IPS DF 19.7 (cell line): ENCODE data around the gene FBXW2.

Experiments
- DNase-seq: peaks from one replicate; pipeline ENCODE4 v3.0.0-alpha.2; 2013; ENCODE audit warnings: low read depth, low spot score

The FBXW2 gene

DNA sequence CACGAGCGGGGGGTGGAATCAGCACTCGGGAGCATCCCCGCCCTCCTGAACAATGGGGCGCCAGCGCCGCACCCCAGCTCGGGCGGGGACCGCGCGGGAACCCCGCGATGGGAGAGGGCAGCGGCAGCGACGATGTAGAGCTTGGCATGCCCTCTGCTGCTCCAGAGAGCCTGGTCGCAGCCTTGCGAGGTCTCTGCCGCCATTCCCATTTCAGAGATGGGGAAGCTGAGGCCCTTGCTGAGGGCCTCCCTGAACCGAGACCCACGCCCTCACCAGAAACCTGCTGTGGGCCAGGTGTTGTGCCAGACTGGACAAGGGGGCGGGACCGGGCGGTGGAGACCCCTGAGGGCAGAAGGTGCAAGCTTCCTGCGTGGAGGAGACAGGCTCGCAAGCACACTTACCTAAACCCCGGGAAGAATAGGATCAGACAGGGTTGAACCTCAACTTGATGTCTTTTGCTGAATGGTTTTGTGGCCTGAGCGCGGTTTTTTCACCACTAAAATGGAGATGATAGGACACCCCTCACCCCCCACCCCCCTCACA is 78.3 kb downstream of the FBXW2 start:
- DNase-seq = no peak

DNA sequence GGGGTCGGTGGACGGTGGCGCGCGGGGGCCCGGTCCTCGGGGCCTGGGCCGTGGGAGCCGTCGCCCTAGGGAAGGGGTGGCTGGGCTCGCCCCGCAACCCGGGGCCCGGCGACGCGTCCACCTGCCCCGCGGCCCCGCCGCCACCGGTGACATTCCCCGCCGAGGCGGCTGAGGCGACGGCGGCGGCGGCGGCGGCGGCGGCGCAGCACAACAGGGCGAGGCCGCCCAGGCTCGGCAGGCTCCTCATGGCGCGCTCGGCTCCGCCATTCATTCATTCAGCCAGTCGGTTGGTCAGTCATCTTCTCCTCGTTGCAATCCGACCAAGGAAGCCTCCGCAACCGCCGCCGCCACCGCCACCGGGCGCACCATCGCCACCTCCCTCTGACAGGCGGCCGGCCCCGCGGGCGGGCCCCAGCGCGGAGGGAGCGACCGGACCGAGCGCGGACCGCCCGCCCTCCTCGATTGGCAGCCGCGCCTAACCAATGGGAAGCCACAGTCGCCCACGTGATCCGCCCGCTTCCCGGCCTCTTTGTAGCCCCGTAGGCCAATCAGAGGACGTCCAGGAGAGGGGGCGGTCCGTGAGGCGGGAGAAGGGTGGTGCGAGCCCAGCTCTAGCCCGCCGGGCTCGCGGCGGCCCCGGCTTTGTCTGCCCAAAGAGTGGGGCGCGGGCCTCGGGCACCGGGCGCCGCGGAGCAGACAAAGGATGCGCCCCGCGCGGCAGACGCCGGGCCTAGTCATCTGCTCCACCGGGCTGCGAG is 78.9 kb downstream of the FBXW2 start, which contains the start of gene MEGF9:
TSS of gene MEGF9 (minus strand) at position 383 of the 758 bp plus-strand sequence. CDS start at position 271, 112 bp downstream.
- DNase-seq = peak; percentile 63

DNA sequence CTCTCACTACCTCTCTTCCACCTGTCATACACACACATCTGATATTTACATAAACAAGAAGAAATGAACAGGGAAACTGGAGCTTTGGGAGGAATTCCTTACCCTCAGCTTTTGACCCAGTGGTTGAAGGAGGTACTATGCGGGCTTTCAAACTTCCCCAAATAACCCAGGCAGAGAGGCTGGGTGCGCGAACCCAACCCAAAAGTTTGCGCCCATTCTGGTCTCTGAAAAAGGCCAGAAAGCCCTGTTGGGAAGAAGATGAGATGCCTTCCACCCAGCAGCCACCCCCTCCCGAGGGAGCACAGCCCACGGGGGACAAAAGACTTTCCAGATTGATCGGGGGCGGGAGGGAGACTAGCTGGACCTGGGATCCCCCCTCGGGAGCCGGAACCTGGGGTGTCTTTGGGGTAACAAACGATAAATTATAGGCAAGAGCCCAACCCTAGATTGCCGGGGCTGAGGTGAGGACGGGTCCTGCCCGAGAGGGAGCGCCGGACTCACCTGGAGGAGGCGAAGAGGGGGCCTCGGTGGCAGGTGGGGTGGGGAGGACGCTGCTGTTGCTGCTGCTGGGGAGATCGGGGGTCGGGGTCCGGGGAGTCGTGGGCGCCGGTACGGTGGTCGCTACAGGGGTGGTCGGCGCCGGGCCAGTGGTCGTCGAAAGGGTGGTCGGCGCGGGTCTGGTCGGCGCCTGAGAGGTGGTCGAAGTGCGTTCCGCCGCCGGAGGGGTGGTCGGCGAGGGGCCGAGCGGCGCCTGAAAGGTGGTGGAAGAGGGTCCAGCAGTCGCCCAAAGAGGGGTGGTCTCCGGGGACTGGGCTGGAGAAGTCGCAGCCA is 79.7 kb downstream of the FBXW2 start:
- no peak for DNase-seq

DNA sequence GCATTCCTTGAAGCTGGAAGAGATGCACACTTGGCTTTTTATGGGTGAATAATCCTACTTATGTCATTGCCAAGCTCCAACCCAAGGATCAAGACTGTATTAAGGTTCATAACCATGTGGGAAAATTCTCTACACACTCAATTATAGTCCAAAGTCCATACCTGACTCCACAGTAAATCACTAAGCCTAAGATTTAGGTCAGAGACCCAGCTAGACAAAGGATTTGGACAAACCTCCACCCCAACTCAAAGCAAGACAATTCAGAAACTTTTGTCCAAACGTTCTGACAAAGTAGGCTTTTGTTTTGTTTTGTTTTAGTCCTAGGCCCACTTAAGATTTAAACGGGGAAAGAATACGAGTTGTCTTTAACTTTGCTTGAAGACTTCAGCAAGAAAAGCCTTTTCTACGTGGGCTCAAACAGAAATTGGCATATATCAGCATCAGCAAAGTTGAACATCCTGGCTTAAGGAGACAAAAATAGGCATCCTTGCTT is 80.6 kb downstream of the FBXW2 start:
- no peak for DNase-seq

DNA sequence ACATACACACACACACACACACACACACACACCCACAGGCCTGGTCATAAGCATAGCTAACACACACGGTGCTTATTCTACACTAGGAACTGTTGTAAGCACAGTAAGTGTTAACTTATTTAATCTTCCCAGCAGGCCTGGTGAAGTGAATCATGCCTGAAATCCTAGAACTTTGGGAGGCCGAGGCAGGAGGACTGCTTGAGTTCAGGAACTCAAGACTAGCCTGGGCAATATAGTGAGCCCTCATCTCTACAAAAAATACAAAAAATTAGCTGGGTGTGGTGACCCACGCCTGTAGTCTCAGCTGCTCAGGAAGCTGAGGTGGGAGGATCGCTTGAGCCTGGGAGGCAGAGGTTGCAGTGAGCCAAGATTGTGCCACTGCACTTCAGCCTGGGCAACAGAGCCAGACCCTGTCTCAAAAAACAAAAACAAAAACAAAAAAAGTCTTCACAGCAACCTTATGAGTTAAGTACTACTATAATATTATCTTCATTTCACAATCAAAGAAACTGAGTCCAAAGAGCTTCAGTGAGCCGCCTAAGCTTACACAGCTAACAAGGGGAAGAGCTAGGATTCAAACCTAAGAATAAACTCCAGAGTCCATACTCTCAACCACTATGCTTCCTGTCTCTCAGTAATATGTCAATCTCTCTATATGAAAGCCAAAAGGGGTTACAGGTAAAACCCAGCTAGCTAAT is 81.2 kb downstream of the FBXW2 start:
- no peak for DNase-seq

DNA sequence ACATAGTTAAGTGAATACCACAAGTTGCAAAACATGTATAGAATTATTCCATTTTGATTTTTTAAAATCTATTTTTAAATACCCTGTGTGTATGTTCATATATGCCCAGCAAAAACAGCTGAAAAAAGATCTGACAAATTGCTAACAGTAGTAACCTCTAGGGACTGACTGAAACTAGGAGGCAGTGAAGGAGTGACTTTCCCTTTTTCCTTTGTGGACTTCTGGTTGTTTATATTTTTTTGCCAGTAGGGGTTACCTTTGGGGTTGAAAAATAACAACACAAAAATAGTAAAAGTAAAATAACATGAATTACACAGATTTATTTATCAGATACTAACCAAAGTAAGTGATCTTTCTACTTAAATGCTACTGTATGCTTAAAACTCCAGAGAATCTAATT is 81.9 kb downstream of the FBXW2 start:
- DNase-seq = no peak

DNA sequence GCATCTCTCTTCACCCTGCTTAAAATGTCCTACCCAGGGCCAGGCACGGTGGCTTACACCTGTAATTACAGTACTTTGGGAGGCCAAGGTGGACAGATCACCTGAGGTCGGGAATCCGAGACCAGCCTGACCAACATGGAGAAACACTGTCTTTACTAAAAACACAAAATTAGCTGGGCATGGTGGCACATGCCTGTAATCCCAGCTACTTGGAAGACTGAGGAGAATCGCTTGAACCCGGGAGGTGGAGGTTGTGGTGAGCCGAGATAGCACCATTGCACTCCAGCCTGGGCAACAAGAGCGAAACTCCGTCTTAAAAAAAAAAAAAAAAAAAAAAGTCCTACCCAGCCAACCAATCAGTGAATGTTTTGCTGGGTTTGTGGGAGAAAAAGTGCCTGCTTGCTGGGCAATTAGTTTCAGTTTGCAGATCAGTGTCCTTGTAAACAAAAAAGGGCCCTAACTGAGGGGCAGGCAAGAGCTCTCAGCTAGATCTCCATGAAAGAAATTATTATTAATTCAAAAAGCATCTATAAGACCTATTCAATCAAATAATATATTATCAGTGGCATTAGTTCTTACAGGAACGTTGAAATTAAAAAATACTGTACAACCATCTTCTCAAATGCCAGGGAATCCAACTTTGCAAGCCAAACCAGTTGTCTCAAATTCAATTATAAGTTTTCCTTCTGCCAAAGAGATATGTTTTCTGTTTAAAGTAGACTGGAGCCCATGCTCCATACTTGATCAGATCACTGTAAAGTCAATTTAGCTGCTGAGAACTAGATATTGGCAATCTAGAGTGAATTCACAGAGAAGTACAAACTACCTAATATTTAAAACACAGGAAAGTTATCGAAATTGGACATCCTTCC is 82.9 kb downstream of the FBXW2 start:
- no peak for DNase-seq

DNA sequence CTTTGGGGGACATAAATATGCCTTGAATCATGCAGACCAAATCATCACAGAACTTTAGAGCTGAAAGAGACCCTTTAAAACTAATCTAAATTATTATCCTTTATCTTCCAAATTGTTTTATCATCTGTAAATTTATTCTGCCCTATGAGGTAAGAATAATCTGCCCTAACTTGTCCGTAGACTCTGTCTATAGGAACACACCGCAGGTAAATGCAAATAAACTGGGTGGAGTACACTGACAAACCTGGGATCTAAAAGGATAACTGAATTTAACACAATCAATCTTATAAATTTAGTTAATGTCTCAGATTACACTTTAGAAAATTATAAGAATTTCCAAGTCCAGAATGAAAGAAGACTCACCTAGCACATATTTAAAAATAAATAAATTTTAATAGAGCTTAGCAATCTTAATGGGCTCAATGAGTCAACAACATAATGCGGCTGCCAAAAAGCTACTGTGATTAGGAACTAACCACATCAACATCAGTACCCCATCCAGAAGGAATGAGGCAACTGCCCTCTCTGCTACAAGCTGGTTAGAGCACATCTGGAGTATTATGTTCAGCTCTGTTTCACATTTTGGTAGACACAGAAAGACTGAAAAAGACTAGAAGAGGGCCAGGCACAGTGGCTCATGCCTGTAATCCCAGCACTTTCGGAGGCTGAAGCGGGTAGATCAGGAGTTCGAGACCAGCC is 84.5 kb downstream of the FBXW2 start:
- DNase-seq = no peak

DNA sequence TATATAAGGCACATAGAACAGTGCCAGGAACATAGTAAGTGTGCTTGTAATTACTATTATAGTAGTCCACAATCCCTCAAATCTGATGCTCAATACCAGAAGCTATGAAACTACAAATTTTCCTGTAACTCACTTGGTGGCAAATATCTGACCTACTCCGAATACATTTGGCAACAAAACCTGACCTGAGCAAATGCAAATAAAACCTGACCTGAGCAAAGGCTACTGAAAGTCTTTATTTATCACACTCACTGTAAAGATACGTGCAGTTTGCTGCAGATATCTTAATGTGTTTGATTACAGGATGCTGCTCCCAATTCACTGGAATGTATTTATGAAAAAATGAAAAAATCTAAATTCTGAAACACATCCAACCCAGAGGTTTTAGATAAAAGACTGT is 86.0 kb downstream of the FBXW2 start:
- no peak for DNase-seq
